RPMI7951 (cell line): ENCODE results near the gene CASZ1. TPM values are rescaled to one million over a fixed set of nuclear protein-coding genes. Genes with fewer than 3 reads are reported as not detected.
A peak's percentile ranks its signal among the peaks of the same experiment; 100 is the strongest.

Source experiments
- DNase-seq: peaks from one replicate; pipeline ENCODE4 v3.0.0-alpha.2; 2012; ENCODE audit warnings: low read depth
- total RNA-seq: library from RNA; depleted of rRNA; stranded (reverse); fragments of >200 nt; shearing (Covaris generic); gene quantifications from 2 replicates; pipeline ENCODE4 v1.2.3, GENCODE V29; 2014

Gene CASZ1
- total RNA-seq, 1 experiment from 2014 or later = under 0.01 TPM

DNA sequence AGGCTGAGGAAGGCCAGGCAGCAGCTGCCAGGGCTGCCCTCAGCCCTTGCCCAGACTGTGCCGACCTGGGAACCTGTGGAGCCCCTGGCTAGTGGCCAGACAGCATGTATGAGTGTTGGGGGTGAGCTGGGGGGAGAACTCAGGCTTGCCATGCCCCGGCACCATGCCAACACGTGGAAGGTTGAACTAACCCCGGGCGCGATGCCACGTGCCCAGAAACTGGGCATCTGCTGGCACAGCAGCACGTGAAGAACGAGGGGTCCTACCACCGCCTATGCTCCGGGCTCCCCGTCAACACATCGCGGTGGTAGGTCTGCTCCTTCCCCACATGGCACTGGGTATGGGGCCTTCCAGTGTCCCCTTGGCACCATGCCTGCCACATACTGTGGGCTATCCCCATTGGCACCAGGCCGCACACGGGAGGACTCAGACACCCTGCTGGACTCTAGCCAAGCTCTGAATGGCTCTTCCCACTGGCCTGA lies 68.7 kb downstream of the CASZ1 start:
- DNase-seq = no peak

DNA sequence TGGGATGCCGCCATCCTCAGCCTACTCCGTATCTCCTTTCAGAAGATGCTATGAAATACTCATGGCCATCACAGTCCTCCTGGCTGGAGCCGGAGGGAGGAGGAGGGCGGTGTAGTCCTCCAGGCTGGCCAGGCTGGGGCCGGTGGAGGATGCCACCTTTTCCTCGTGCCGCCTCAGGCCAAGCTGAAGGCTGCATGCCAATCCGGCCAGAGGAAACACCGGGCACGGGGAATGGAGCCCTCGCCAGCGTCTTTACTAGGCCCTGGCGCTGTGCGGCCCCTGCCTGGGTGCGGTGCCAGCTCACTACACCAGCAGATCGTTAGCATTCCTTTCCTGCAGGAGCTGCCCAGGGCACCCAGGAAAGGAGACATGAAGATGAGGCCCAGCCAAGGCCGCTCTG lies 70.1 kb downstream of the CASZ1 start:
- no peak for DNase-seq

DNA sequence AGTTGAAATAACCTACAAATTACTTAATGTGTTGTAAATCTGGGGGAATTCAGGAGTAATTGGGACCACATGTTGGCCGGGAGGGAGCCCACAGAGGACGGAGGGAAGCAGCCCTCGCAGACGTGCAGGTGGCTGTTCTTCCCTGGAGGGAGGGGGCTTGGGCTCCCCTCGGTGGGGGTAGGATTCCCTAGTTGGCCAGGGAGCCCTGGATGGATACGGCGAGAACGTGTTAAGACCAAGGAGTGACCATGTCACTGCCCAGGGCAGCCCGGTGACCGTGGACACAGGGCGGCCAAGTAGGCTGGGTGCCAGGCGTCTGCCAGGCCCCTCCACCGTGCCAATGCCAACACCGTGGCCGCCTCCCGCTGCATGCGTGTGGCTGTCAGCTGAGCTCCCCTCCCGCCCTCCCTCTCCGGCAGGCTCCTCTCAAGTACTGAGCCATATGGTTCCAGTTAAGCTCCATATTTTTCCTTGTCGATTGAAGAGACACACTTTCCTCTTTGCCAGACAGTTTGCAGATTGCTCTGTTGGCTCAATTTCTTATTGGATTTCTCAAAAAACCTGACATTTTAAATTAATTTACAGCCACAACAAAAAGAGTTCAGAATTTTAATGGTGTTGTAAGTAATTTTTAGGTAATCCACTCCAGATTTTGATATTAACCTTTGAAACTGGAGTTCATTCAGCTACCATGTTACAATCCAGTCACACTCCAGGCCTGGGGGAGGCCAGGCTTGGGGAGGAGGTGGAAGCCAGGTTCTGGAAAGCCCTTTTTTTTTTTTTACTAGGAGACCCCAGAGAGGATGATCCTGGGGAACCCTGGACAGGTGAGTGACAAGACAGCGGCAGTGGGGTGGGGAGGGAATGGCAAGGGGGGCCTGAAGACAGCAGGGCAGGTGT lies 71.2 kb downstream of the CASZ1 start:
- DNase-seq = peak; percentile 46

DNA sequence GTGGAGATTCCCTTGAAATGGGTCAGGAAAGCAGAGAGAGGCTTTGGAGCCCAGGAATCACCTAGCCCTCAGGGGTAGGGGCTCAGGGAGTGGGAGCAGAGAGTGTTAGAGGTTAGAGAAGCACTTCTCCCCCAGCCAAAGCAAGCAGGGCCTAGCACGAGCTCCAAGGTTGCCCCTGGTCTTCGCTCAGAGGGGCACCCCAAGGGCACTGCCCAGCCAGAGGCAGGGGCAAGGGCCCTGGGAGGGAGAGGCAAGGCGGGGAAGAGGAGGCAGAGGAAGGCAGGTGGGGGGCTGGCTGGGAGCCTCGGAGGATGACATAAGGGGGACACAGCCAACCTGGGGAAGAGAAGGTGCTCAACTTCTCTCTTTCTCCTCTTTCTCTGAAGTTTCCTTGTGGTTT lies 71.9 kb downstream of the CASZ1 start:
- no peak for DNase-seq

DNA sequence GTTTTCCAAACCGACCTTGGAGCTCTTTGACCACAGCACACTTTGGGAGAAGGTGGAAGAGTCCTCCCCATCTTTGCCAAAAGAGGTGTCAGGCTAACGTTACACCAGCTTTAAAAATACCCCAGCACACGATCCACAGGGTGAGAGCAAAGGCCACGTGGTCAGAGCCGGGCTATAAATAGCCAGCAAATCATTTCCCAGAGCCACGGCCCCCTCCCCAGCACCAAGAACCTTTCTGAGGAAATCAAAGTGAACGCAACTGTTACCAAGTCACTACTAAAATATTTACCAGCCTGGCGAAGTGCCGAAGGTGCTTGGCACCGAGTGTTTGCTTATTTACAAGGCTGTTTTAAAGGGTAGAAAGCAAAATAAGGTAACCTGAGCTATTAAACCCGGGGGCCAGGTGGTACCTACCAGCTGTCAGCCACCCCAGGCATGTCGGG lies 72.4 kb downstream of the CASZ1 start:
- DNase-seq = peak; percentile 10

DNA sequence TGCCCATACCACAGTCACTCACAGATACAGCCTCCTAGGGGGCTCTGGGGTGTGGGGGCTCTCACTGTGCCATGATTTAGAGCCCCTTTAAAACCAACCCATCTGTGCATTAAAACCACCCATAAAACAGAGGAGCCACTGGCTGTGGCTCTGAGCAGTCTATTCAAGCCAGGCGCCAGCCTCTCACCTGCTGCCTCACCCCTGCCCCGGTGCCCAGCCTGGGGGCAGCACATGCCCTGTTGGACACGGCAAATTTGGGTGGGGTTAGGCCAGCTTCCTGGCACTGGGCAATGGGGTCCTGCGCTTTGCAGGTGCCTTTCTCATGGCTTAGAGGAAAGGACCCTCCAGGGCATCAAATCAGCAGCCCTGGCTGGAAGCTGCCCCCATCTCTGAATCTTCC lies 73.1 kb downstream of the CASZ1 start:
- no peak for DNase-seq

DNA sequence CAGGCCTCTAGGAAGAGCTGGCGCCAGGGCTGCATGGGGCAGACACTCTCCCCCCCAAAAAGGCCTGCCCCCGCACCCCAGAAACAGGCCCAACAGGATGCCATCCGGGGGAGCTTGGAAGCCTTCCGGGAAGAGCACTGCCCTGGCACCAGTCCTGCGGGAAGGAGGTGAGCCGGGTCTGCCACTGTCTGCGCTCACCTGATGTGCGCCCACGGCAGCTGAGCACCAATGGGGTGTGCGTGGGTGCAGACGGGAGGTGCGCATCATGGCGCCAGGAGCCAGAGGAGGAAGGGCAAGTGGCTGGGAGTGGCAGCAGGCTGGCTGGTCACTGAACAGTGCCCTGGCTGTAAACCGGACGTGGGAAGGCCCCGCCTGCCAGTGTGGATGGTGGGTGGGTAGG lies 73.6 kb downstream of the CASZ1 start:
- DNase-seq = no peak

DNA sequence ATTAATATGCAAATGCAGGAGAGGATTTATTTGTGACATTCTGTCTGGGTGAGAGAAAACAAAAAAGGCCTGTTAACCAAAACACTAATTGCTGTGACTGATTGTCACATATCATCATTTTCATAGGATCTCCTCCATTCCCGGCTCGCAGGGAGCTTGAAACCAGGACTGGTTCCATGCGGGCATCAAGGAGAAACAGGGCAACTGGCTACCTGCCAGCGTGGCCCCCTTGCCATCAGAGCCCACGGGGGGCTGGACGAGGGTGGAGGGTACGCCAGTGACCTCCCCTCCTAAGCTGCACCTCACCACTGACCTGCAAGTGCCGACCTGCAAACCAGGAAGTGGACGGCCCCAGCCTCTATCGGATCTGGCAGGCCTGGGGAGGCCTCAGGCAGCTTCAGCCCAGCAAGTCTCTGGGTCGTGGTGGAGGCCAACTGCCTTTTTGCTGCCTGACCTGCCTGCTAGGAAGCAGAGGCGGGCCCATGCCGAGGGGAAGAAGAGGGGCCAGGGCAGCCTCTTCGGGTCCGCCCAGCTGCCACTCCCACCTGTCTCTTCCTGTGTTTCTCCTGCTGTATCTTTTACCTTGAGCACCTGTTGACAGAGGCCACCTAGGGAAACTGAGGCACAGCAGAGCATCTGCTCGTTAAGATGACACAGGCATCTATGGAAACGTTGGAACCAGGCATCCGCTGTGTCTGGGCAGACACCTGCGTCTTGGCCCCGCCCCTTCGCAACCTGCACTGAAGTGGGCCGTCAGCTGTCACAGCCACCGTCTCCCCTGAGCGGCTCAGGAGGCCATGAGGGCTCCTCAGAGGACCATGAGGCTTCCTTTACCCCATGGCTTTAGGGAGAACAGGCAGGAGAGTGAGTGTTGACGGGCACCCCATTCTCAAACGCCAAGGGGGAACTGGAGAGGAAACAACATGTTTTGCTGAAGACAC lies 74.8 kb downstream of the CASZ1 start:
- DNase-seq = no peak

DNA sequence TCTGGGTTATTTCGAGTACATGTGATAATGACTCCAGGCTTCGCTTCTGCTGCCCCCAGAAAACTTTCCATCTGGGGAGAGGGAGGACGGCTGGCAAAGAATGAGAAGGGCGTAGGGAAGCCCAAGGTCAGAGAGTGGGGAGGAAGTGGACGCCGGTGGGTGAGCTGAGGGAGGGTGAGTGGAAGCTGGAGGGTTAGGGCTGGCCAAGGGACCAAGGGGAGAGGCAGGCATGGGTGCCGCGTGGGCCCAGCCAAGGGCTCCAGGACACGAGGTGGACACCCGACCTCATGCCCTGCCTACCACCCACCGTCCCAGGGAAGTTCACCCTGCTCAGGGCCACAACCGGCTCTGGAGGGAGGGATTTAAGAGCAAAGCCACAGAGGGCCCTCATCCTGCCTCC lies 75.8 kb downstream of the CASZ1 start:
- no peak for DNase-seq

DNA sequence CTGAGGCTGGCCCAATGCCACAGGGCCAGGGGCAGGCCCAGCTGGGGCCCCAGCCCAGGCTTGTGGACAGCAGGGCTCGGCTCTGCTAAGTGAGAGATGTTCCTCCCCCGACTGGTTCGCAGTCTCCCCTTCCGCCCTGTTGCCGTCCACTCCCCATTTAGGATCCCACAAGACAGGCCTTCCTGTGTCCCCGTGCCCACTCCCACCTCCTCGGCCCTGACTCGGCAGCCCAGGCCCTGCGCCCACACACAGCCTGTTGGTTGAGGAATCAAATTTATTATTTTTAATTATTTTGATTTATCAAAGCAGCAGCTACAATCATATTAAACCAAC lies 78.4 kb downstream of the CASZ1 start:
- DNase-seq = no peak

DNA sequence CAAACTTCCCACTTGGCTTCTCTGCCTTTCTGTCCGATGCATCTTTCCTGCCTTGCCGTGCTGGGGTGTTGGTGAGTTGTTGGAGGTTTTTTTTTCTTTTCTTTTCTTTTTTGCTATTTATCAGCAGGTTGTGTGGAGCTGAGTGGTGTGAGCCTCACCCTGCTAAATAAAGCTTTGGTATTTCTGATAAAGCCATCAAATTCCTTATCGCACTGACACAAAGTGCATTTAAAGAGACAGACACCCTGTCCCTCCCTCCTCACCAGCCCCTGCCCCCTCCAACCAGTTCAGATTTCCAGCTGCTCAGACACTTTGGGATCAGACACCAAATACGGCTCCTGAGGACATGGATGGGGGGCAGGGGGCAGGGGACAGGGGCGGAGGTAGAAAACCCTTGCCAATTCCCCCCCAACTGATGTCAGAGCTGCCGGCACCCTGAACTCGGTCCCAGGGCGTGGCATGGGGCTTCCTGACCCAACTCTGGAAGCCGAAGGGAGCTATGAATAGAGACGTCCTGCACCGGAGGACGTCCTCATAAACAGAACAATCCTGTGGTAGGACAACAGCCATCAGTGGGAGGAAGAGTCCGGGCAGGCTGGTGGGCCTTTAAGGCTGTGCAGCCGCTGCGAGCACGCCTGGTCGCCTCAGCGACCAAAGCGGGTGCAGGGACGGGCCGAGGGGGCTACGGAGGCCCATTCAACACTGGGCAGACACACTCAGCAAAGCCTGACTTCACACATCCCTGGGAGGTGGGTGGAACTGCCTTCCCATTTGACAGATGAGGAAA lies 79.0 kb downstream of the CASZ1 start:
- no peak for DNase-seq

DNA sequence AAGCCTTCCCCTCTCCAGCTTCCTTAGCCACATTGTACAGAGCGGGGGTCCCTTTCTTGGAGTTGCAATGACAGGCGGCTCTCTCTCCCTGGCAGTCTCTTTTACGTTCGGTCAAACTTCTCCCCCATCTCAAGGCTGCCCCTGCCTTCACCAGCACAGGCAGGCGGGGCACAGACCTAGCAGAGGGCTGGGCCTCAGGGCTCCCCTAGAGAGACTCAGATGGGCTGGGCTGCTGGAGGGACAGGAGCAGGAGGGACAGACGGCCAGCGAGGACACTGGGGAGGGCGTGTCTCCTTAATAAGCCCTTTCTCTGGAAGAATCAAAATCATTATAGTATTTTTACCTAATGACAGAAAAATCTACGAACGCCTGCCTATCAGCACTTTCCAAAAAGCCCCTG lies 79.6 kb downstream of the CASZ1 start:
- DNase-seq = no peak

DNA sequence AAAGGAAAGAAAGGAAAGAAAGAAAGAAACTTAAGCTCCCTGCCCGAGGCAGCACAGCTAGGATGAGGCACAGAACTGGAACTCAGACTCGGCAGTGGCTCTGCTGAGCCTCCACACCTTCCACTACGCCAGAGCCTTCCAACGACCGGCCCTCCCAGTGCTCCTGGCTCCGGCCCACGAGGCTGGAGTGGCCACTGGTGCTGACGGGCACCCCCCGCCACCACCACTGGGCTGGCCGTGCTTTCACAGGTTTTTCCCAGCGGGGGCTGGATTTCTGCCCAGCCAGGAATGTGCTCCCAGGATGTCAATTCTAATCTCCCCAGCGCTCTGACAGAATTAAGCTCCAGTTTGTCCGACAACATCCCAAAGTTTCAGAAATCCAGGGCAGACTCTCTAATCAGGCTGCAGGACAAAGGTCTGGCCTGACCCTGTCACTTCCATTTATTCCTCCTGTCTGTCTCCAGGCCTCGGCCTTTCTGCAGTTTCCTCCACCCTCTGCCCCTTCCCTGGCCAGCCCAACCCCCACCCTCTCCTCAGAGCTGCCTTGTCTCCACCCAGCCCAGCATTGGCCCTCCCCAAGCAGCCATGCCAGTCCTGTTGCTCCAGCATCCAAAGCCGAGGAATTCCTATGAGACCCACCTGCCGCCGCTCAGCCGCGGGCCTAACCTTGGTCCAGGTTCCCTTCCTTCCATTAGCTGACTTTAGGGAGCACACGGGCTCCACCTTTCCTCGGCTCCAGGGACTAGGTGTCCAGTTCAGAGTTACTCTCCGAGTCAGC lies 81.9 kb downstream of the CASZ1 start:
- DNase-seq = no peak

DNA sequence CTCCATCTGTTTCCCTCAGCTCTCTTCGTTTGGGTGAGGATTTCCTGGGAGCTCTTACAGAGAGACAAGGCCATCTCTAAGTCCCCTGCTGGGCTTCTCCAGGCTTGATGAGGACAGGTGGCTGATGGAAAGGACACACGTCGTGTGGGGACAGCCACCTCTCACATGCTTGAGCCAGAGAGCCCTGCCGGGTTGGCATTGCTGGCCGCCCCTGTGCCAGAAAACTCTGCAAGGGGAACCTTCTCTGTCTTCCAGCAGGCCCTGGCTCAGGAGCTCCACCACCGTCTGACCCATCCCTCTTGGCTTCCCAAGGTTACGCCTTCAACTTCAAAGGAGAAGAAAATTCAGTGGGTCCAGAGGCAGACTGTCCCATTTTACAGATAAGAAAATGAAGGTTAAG lies 82.8 kb downstream of the CASZ1 start:
- no peak for DNase-seq

DNA sequence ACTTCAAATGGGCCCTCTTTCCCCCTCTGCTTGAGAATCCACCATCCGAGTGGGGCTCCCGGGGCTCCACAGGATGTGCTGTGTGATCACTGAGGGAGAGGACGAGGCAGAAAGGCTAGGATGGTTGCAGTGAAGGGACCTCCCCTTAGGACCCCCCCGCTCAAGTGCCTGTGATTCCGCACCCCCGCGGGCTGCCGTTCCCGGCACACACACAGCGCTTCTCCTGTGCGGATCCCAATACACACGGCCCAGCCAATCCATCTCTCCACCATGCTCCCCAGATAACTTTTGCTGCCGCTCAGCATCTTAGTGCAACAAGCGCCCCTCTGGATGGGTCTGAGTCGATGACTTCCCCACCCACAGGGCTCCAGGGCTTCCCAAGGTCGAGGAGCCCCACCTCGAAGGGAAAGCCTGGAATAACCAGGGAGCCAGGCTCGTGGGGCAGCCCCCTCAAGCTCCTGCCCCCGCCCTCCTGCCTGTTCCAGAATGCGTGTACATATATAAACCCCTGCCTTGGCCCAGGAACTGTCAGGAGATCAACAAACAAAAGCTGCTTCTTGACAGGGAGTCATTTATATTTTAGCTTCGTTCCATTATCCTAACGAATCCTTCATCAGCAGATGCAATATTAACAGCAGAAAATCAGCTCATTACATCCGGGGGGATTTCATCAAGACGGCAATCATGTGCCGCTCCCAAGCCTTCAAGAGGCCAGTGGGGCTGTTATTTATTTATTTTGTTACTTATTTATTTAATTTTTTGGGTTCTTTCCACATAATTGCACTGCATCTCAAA lies 83.7 kb downstream of the CASZ1 start:
- DNase-seq = no peak

DNA sequence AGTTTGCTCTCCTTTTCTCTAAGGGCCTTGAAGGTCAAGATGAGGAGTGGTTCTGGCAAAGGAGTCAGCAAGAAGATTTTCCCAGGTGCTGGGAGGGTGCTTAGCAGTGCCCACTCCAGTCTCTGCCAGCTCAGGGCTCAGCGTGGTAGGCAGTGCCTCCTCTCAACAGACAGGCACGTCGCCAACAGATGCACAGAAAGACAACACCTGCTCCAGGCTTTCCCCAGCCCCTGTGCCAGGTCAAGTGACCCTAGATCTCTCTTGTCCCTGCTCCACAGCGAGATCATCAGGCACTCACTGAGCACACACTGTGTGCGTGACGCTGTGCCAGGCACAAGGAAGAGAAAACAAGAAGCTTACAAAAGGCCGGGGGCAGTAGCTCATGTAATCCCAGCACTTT lies 86.0 kb downstream of the CASZ1 start:
- no peak for DNase-seq

DNA sequence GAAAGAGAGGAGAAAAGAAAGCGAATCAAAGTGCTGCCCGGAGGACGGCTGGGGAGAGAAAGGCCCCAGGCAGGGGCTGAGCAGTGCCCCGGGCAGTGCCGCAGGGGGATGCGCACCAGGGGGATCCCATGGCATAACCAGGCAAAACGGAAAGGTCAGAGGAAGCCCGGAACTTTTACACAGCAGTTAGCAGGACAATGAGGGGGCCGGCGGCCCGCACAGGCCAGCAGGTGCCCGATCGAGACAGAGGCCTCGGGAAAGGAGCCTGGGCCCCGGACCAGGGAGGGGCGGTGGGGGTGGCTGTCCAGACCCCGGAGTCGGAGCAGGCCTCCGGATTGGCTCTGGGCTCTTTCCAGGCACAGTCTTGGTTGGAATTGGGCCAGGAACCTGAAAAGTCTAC lies 86.8 kb downstream of the CASZ1 start:
- no peak for DNase-seq

DNA sequence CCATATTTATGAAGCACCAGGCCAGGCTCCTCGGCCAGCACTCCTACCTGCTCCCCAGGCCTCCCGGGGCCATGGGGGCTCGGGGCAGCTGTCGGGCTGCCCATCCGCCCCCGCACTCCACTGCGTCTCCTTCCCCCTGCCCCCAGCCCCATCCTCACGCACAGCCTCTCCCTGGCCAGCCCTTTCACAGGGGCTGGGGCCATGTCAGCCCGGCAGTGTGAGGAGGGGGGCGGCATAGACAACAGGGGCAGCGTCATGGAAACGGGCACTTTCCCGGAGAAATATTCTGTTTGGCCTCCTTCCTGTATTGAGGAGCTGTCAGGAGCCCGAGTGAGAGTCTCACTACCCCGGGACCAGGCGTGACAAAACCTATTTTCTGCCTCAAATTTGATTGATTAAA lies 87.3 kb downstream of the CASZ1 start:
- no peak for DNase-seq

DNA sequence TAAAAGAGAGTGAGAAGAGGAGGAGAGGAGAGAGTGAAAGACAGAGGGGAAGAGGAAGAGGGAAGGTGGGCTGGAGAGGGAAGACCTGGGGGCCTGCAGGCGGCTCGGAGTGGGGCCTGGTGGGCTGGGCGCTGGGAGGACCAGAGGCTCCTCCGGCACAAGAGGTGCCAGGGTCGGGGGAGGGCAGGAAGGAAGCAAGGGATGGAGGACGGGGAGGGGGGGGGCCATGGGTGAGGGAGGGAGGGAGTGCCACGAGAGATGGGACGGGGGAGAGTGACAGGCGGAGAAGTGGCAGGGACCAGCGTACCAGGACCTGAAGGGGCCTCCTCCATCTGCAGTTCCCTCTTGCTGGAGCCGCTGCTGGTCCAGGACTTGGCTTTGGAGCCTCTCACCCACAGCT lies 87.7 kb downstream of the CASZ1 start:
- DNase-seq = no peak

DNA sequence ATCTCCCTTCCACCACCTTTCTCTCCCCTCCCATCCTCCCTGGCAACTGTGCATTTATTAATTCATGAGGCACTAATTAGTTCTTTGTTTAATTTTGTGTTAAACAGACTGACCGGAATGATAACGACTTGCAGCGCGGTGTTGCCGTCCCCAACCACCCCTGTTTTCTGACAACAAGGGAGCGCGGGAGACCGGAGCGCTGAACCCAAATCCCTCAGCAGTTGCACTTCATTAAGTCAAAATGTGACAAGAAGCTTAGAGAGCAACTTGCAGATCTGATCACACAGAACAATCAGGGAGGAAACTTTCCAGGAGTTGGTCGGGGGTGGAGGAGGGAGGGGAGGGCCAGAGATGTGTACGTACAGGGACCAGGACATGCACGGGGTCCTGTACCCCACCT lies 89.2 kb downstream of the CASZ1 start:
- DNase-seq = no peak
